ENCODE data around the gene PEX26. TPM values are rescaled to one million over a fixed set of nuclear protein-coding genes. Genes with fewer than 3 reads are reported as not detected.
A peak's percentile ranks its signal among the peaks of the same experiment; 100 is the strongest.

PEX26 gene
- total and polyA plus RNA-seq, 2 of the 13 experiments (the other 11 are each of a cell fraction or from before 2014, with no cell fraction given): 10.6 to 25.1 TPM

- TF ChIP-seq ZNF350 (CRISPR knock-in tag; IDR thresholded peaks at IDR 0.05; ENCODE audit: borderline replicate concordance, low read depth): peak; percentile 92
- no peak; the same call in 1 of the 2 replicates for TF ChIP-seq KLF11 (CRISPR knock-in tag; IDR thresholded peaks at IDR 0.05)
- TF ChIP-seq YEATS4 (CRISPR knock-in tag; IDR thresholded peaks at IDR 0.05; ENCODE audit: borderline replicate concordance): peak; percentile 87; the same call in 1 of the 2 replicates
- peak; percentile 92; the same call in 1 of the 2 replicates for TF ChIP-seq ZSCAN31 (CRISPR knock-in tag; IDR thresholded peaks at IDR 0.05; ENCODE audit: low read depth)
- TF ChIP-seq MXI1 (IDR thresholded peaks at IDR 0.05; ENCODE audit: borderline replicate concordance, low read depth, low read length): peak; percentile 77; the same call in 1 of the 3 replicates
- no peak; the same call in 1 of the 2 replicates for TF ChIP-seq ZNF34 (CRISPR knock-in tag; IDR thresholded peaks at IDR 0.05; ENCODE audit: borderline replicate concordance)
- peak; percentile 59; the same call in 1 of the 2 replicates for TF ChIP-seq RFXAP (CRISPR knock-in tag; IDR thresholded peaks at IDR 0.05; ENCODE audit: borderline replicate concordance)
- no peak for TF ChIP-seq ZNF17 (CRISPR knock-in tag; IDR thresholded peaks at IDR 0.05)
- no peak for TF ChIP-seq PTBP1 (IDR thresholded peaks at IDR 0.05; ENCODE audit: low read depth, low read length, poor library complexity, severe bottlenecking)
- no peak for TF ChIP-seq TAF15 (IDR thresholded peaks at IDR 0.05; ENCODE audit: low read depth, low read length, poor library complexity, severe bottlenecking)
- TF ChIP-seq HNRNPK (IDR thresholded peaks at IDR 0.05; ENCODE audit: low read depth, low read length, poor library complexity, severe bottlenecking): no peak
- TF ChIP-seq ZNF605 (CRISPR knock-in tag; IDR thresholded peaks at IDR 0.05): no peak
- peak; percentile 56; the same call in 1 of the 2 replicates for TF ChIP-seq ZNF563 (CRISPR knock-in tag; IDR thresholded peaks at IDR 0.05)
- TF ChIP-seq ZNF891 (CRISPR knock-in tag; IDR thresholded peaks at IDR 0.05): no peak
- no peak; the same call in 1 of the 2 replicates for TF ChIP-seq IRX3 (CRISPR knock-in tag; IDR thresholded peaks at IDR 0.05; ENCODE audit: borderline replicate concordance, low read depth)
- TF ChIP-seq ZNF777 (CRISPR knock-in tag; IDR thresholded peaks at IDR 0.05): peak; percentile 61; the same call in 1 of the 2 replicates
- TF ChIP-seq ZNF12 (CRISPR knock-in tag; IDR thresholded peaks at IDR 0.05): peak; percentile 72; the same call in 1 of the 2 replicates
- TF ChIP-seq, protein P1, sequence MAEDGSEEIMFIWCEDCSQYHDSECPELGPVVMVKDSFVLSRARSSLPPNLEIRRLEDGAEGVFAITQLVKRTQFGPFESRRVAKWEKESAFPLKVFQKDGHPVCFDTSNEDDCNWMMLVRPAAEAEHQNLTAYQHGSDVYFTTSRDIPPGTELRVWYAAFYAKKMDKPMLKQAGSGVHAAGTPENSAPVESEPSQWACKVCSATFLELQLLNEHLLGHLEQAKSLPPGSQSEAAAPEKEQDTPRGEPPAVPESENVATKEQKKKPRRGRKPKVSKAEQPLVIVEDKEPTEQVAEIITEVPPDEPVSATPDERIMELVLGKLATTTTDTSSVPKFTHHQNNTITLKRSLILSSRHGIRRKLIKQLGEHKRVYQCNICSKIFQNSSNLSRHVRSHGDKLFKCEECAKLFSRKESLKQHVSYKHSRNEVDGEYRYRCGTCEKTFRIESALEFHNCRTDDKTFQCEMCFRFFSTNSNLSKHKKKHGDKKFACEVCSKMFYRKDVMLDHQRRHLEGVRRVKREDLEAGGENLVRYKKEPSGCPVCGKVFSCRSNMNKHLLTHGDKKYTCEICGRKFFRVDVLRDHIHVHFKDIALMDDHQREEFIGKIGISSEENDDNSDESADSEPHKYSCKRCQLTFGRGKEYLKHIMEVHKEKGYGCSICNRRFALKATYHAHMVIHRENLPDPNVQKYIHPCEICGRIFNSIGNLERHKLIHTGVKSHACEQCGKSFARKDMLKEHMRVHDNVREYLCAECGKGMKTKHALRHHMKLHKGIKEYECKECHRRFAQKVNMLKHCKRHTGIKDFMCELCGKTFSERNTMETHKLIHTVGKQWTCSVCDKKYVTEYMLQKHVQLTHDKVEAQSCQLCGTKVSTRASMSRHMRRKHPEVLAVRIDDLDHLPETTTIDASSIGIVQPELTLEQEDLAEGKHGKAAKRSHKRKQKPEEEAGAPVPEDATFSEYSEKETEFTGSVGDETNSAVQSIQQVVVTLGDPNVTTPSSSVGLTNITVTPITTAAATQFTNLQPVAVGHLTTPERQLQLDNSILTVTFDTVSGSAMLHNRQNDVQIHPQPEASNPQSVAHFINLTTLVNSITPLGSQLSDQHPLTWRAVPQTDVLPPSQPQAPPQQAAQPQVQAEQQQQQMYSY (CRISPR knock-in tag; IDR thresholded peaks at IDR 0.05): no peak
- 0 out of 2 replicates have a peak, but pooled peaks have one; percentile 29 for TF ChIP-seq ZBTB21 (CRISPR knock-in tag; IDR thresholded peaks at IDR 0.05)
- peak; percentile 72 for TF ChIP-seq ZSCAN21 (CRISPR knock-in tag; IDR thresholded peaks at IDR 0.05; ENCODE audit: borderline replicate concordance)
- TF ChIP-seq ZBTB34 (CRISPR knock-in tag; IDR thresholded peaks at IDR 0.05): peak; percentile 69
- TF ChIP-seq JUN (CRISPR knock-in tag; IDR thresholded peaks at IDR 0.05): peak; percentile 20; the same call in 1 of the 2 replicates
- TF ChIP-seq FOXP1 (IDR thresholded peaks at IDR 0.05): no peak
- TF ChIP-seq FOXP1 (CRISPR knock-in tag; IDR thresholded peaks at IDR 0.05): peak; percentile 80
- no peak for TF ChIP-seq NFE2 (CRISPR knock-in tag; IDR thresholded peaks at IDR 0.05)
- no peak for TF ChIP-seq SMC3 (IDR thresholded peaks at IDR 0.05; ENCODE audit: low read length)
- peak; percentile 83; the same call in 1 of the 2 replicates for TF ChIP-seq ISL2 (CRISPR knock-in tag; IDR thresholded peaks at IDR 0.05)
Observed at GRCh38 chr22:18148293-18148965, 70.6 kb downstream of the PEX26 start (continued).
